ENCODE measurements around the gene KDR.

Gene KDR

GRCh38 chr4:55122235-55122634 lies 3.2 kb downstream of the KDR start:
- DNase-seq, result no peak

DNA sequence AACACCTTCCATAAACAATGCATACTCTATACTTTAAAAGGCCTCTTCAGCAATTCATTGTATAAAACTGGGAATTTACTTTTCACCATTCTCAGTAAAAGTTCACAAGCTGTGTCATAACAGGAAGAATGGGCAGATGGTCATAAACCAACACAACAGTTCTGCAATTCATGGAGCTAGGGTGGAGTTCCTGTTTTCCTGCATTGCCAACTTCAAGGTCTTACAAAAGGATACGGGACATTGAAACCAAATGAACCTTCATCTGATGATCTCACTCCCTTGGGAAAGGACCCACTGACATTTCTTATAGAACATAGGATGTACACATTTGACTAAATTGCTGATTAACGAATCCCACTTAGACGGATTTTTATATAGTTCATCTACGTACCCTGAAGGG lies 4.1 kb downstream of the KDR start:
- no peak for DNase-seq

DNA sequence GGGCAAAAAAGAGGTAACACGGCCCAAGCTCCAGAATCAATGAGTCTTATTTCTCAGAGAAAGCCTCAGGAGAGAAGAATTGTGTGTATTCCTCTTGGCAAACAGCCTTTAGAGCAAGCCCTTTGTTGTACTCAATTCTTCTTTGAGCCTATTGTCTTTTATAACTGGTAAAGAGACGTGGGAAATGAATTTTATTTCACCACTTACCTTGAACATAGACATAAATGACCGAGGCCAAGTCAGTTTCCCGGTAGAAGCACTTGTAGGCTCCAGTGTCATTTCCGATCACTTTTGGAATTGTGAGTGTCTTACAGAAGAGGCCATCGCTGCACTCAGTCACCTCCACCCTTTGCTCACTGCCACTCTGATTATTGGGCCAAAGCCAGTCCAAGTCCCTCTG lies 7.0 kb downstream of the KDR start:
- DNase-seq, result no peak

DNA sequence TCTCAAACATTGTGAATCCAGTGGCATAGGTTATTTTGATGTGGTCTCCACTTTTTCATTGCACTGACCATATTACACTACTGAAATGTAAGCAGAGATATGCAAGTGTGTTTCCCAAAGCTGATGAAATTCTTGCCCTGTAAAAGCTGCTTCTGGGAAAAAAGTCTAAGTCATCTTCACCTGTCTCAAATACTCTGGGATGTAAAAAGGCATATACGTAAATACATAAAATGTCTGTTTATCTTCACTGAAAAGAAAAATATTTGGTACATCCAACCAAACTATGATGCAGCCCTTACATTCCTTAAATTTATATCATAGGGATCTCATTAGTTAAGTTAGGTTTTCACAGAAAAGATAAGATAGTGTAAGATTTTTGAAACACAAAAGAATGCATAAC lies 7.9 kb downstream of the KDR start:
- no peak for DNase-seq

- no peak for DNase-seq
Measured at GRCh38 chr4:55116450-55116849, 8.9 kb downstream of the KDR start.

- no peak for DNase-seq
Measured at GRCh38 chr4:55111601-55112000, 13.8 kb downstream of the KDR start.

DNA sequence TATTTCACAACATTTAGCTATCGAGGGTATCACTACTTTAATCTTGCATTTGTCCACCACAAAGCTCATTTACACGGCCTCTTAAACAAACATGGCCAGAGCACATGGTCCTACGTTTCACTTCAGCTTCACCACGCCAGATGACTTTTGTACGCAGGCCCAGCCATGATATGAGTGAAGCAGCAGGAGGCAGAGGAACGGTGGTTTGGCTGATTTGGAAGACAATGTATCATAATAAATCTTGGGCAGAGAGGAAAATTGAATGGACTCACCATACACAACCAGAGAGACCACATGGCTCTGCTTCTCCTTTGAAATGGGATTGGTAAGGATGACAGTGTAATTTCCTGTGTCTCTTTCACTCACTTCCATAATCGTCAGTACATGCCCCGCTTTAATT lies 15.3 kb downstream of the KDR start:
- no peak for DNase-seq

- no peak for DNase-seq
Measured at GRCh38 chr4:55107054-55107453, 18.3 kb downstream of the KDR start.

- DNase-seq, result no peak
Measured at GRCh38 chr4:55103224-55103623, 22.2 kb downstream of the KDR start.

DNA sequence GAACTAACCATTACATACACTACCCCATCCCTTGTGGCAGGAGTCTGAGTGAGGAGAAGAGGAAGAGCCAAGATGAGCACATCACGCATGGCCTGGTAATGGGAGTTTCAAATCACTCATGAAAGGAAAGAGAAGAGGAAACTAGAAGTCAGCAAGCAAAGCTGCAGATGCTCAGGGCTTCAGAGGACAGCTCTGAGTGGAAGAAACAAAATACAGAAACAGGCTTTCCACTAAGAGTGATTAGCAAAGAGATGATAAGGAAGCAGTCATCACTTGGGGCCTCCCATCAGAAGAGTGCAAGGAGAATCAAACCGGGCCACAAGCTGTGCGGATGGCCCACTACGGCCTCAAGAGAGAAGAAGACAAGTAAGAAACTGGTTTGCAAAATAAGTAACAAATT lies 25.6 kb downstream of the KDR start:
- DNase-seq, result no peak

- DNase-seq, result no peak
Measured at GRCh38 chr4:55098456-55099204, 26.8 kb downstream of the KDR start.

- no peak for DNase-seq
Measured at GRCh38 chr4:55096619-55097018, 28.8 kb downstream of the KDR start.

DNA sequence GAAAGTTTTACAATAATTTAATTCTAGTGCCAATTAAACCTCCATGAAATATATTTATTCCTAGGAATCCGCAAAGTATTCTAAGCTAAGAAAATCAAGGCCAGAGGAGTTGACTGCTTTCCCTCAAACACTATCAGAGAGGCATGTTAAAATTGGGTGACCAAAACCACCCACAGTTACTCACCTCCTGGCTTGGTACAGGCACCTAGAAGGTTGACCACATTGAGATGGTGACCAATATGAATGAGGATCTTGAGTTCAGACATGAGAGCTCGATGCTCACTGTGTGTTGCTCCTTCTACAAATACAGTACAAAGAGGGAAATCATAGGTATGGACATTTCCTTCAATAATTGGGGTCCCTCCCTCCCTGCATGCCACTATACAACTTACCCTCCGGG lies 29.4 kb downstream of the KDR start:
- no peak for DNase-seq

GRCh38 chr4:55092504-55092903 lies 32.9 kb downstream of the KDR start:
- no peak for DNase-seq

- DNase-seq, result no peak
Measured at GRCh38 chr4:55089916-55090315, 35.5 kb downstream of the KDR start.

DNA sequence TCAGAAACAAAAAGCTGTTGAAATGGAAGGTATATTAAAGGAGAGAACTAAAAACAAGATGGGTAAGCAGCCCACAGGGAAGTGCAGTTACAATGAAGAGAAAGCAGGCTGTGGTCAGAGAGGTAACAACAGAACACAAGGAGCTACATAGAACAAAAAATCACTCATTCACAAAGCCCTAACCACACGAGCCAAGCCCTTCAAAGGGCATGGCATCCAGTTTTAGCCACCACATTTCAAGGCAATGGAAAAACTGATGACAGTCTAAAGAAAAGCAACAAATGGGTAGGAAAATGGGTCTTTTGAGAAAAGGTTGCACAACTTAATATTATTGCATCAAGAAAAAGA lies 37.5 kb downstream of the KDR start:
- no peak for DNase-seq

GRCh38 chr4:55087009-55087912 lies 38.1 kb downstream of the KDR start:
- no peak for DNase-seq

DNA sequence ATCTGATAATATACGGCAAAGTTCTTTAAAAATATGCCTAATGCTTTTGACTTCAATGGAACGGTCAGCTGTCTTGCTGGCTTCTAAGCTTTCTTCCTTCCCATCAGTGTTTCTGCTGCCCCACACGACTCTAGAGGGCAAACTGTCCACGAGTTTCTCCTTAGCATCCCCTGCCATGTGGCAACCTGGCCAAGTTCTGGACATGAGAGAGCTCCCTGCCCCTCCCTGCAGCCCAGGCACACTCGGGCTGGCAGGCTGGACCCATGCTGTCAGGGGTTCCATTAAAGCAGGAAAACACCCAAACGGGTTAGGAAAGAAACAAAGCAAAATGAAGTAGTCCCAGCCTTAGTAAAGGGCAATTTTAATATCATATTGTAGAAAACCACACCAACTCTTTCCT lies 38.8 kb downstream of the KDR start:
- no peak for DNase-seq

GRCh38 chr4:55083735-55084134 lies 41.7 kb downstream of the KDR start:
- no peak for DNase-seq

GRCh38 chr4:55082756-55083155 lies 42.6 kb downstream of the KDR start:
- DNase-seq, result no peak

- DNase-seq, result no peak
Measured at GRCh38 chr4:55080174-55080865, 45.1 kb downstream of the KDR start.

- no peak for DNase-seq
Measured at GRCh38 chr4:55079451-55080173, 45.8 kb downstream of the KDR start.

DNA sequence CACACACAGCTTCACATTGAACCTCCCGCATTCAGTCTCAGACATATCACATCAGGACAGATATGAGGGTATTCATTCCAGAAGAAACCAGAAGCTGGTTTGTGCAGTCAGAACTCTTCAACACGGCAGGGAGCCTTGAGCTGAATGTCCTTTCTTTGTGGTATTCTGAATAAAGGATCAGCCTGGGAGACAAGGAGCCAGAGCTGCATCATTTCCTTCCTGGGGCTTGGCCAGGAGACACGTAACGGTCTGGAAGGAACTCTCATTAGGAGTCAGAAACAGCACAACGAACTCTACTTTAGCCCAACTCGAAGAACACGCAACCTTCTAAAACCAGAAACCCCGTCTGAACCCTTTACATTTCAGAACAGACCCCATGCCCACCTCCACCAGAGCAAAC lies 46.4 kb downstream of the KDR start:
- DNase-seq, result no peak
